Left ventricle myocardium inferior (tissue), 1 donor: ENCODE results near the gene ATP2C2. TPM values are rescaled to one million over a fixed set of nuclear protein-coding genes. Genes with fewer than 3 reads are reported as not detected.
A peak's percentile ranks its signal among the peaks of the same experiment; 100 is the strongest.

ENCODE experiments used
- DNase-seq: peaks from one replicate; pipeline ENCODE4 v3.0.0-alpha.2; 2020
- H3K27ac ChIP-seq: fragments of 200-600 bp; replicated peaks from 2 replicates; pipeline ENCODE4 v1.8.0; 2021
- H3K27me3 ChIP-seq: fragments of 200-600 bp; 2 replicates; pipeline ENCODE4 v1.8.0; 2021; ENCODE audit warnings: low read depth
- H3K36me3 ChIP-seq: fragments of 200-600 bp; 2 replicates; pipeline ENCODE4 v1.8.0; 2021
- H3K4me1 ChIP-seq: fragments of 200-600 bp; 2 replicates; pipeline ENCODE4 v1.8.0; 2021
- H3K4me3 ChIP-seq: fragments of 200-600 bp; 2 replicates; pipeline ENCODE4 v1.8.0; 2021; ENCODE audit warnings: mild to moderate bottlenecking, moderate library complexity
- H3K9me3 ChIP-seq: fragments of 200-600 bp; replicated peaks from 2 replicates; pipeline ENCODE4 v1.8.0; 2021
- CTCF ChIP-seq: fragments of 200-600 bp; IDR thresholded peaks from 2 replicates; pipeline ENCODE4 v1.8.0; 2021; ENCODE audit warnings: antibody characterized with exemption, mild to moderate bottlenecking, borderline replicate concordance
- intact Hi-C: fragments of 100-400 bp; cut with micrococcal nuclease; formaldehyde crosslinking; loops from one replicate; pipeline ENCODE4 v1.11.0; 2022
- total RNA-seq: library from RNA; stranded (reverse); fragmentation: NEBNext Ultra II Directional; extraction: Animal tissue kit (Norgen Biotek cat#: 25700); gene quantifications from one replicate; pipeline ENCODE4 v1.2.1, GENCODE V29; 2021
- donor health status: DM: no; HTN: yes; CAD: no; lungs with severe emphysema.

Gene ATP2C2
- total RNA-seq, 1 donor from 2014 or later: not detected

DNA sequence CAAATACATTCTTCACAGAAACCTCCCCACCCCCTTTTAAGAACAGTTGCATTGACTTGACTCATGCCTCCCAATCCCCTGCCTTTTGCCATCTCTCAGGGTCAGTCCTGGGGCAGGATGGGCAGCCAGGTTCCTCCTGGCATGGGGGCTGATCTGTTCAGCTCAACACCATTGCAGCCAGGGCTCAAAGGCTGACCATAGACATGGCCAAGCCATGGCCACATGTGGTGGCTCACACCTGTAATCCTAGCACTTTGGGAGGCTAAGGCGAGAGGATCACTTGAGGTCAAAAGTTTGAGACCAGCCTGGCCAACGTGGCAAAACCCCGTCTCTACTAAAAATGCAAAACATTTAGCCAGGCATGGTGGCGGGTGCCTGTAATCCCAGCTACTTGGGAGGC is 14.1 kb downstream of the ATP2C2 start:
- no peak overlapping the region for H3K4me3 ChIP-seq
- TF ChIP-seq CTCF: no peak
- H3K9me3 ChIP-seq: peaks cover 22% of the 10 kb centered on the region
- H3K36me3 ChIP-seq: no peaks in the 10 kb centered on the region
- intact Hi-C loops: no loop called here
- H3K27ac ChIP-seq: no peak overlapping the region
- H3K4me1 ChIP-seq: no peaks in the 10 kb centered on the region
- no peak for DNase-seq
- H3K27me3 ChIP-seq: peaks cover 14% of the 10 kb centered on the region

DNA sequence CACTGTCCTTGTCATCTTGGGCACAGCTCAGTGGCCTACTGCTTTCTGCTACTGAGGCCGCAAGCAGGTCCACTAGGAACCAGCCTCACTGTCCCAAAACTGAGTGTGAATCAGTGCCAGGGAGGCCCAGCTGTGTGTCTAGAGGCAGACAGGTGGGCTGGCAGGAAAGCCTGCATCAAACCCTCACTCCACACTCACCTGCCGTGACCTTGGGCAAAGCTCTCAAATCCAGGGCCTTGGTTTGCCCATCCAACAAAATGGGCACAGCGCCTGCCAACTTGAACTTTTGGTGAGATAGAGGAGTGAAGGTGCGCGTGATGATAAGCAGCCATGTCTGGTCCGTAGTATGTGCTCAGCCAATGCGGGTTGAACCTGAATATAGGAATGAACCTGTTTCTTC is 14.8 kb downstream of the ATP2C2 start:
- Histone ChIP-seq H3K27ac (no peak overlapping the region), H3K36me3 (no peaks in the 10 kb centered on the region), H3K4me1 (no peaks in the 10 kb centered on the region), H3K27me3 (peaks cover 7% of the 10 kb centered on the region), H3K4me3 (no peak overlapping the region), H3K9me3 (peaks cover 22% of the 10 kb centered on the region)
- intact Hi-C loops: no loop called here
- DNase-seq: no peak
- TF ChIP-seq CTCF: no peak

DNA sequence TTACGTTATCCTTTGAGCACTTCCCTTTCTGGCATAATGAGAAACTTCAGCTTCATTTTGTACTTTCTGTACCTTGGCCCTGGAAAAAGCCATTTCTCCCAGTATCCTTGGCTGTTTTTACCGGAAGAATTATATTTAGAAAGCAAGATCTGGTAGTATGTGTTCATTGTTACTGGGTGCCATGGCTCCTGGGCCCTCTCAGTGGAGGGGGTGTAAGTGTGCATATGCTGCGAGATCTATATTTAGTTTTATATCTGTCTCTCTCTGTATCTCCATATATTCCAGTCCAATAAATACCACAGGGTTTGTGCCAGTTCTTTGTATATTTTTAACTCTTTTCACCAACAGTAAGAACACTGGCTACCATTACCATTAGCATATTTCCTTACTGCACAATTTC is 17.7 kb downstream of the ATP2C2 start:
- Histone ChIP-seq H3K36me3 (no peaks in the 10 kb centered on the region), H3K27ac (peak overlapping the region; percentile 19), H3K4me3 (no peak overlapping the region), H3K4me1 (no peaks in the 10 kb centered on the region), H3K9me3 (peaks cover 22% of the 10 kb centered on the region), H3K27me3 (peaks cover 5% of the 10 kb centered on the region)
- DNase-seq: no peak
- no peak for TF ChIP-seq CTCF
- intact Hi-C loops: no loop called here

DNA sequence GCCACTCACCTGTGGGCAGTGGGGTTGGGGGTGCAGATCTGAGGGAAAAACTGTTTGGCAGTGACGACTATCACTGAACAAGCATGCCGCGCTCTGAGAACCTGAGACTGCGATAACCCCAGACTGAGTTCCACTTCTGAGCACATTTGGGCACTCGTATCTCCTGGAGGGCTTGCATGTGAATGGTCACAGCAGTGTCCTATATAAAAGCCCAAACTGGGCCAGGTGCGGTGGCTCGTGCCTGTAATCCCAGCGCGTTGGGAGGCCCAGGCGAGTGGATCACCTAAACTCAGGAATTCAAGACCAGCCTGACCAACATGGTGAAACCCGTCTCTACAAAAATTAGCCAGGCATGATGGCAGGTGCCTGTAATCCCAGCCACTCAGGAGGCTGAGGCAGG is 18.7 kb downstream of the ATP2C2 start:
- peaks cover 7% of the 10 kb centered on the region for H3K27me3 ChIP-seq
- no peak overlapping the region for H3K4me3 ChIP-seq
- H3K4me1 ChIP-seq: no peaks in the 10 kb centered on the region
- intact Hi-C loops: no loop called here
- H3K9me3 ChIP-seq: peaks cover 22% of the 10 kb centered on the region
- no peak overlapping the region for H3K27ac ChIP-seq
- DNase-seq: no peak
- no peak for TF ChIP-seq CTCF
- H3K36me3 ChIP-seq: no peaks in the 10 kb centered on the region

- H3K36me3 ChIP-seq: no peaks in the 10 kb centered on the region
- no peak overlapping the region for H3K4me3 ChIP-seq
- DNase-seq: no peak
- H3K27ac ChIP-seq: no peak overlapping the region
- no peaks in the 10 kb centered on the region for H3K4me1 ChIP-seq
- H3K27me3 ChIP-seq: peaks cover 35% of the 10 kb centered on the region
- intact Hi-C loops: no loop called here
- TF ChIP-seq CTCF: no peak
- H3K9me3 ChIP-seq: peaks cover 6% of the 10 kb centered on the region
Measured at GRCh38 chr16:84390131-84390785, 21.9 kb downstream of the ATP2C2 start.
